Neural crest cell (in vitro differentiated cells): Measurements from ENCODE around the gene ZCCHC7. TPM values are rescaled to one million over a fixed set of nuclear protein-coding genes. Genes with fewer than 3 reads are reported as not detected.

Experiments used
- DNase-seq: peaks from one replicate; pipeline ENCODE4 v3.0.0; 2021; ENCODE audit warnings: low read depth, mixed read lengths, low spot score
- H3K27ac Mint-ChIP-seq: one replicate; pipeline ENCODE4 v1.8.0; 2021; ENCODE audit warnings: mild to moderate bottlenecking, mixed read lengths; ENCODE audit not compliant: unreplicated experiment
- H3K27me3 Mint-ChIP-seq: 2 replicates; pipeline ENCODE4 v1.8.0; 2021; ENCODE audit warnings: low read depth, mild to moderate bottlenecking, mixed read lengths
- H3K36me3 Mint-ChIP-seq: 2 replicates; pipeline ENCODE4 v1.8.0; 2021; ENCODE audit warnings: low read depth, mild to moderate bottlenecking, mixed read lengths
- H3K4me1 Mint-ChIP-seq: 2 replicates; pipeline ENCODE4 v1.8.0; 2021; ENCODE audit warnings: mixed read lengths
- H3K4me3 Mint-ChIP-seq: one replicate; pipeline ENCODE4 v1.8.0; 2021; ENCODE audit warnings: mild to moderate bottlenecking, mixed read lengths
- H3K9me3 Mint-ChIP-seq: 2 replicates; pipeline ENCODE4 v1.8.0; 2021; ENCODE audit warnings: mixed read lengths
- total RNA-seq: library from RNA; stranded (reverse); gene quantifications from 2 replicates; pipeline ENCODE4 v1.2.1, GENCODE V29; 2021
- TF ChIP-seq, protein P1 (sequence below): fragments of 200-600 bp; sonication (generic); conservative IDR thresholded peaks from 2 replicates; pipeline ENCODE4 v1.5.0; 2021; ENCODE audit warnings: antibody characterized with exemption, mild to moderate bottlenecking

Gene ZCCHC7
- total RNA-seq, 1 donor from 2014 or later = 21.6 TPM

DNA sequence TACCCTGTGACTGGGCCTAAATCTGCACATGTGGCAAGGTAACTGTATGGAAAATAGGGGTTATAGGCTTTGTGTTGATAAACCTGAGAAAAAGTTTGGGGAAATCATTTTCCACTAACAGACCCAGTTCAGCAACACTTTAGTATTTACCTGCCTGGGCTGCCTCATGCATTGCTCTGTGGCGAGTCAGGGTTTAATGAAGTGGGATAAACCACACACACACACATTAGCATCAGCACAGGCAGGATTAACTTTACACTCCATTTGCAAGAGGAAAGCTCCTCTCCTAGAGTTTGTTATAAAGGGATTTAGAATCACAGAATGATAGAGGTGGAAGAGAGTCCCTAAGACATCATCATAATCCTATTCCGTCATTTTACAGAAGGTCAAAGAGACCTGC, 20.0 kb upstream of the ZCCHC7 start:
- Mint-ChIP-seq H3K36me3 (no peaks in the 10 kb centered on the region), H3K27me3 (no peaks in the 10 kb centered on the region), H3K9me3 (no peaks in the 10 kb centered on the region), H3K4me1 (no peaks in the 10 kb centered on the region), H3K4me3 (no peak overlapping the region), H3K27ac (no peak overlapping the region)
- DNase-seq = no peak
- TF ChIP-seq, protein P1, sequence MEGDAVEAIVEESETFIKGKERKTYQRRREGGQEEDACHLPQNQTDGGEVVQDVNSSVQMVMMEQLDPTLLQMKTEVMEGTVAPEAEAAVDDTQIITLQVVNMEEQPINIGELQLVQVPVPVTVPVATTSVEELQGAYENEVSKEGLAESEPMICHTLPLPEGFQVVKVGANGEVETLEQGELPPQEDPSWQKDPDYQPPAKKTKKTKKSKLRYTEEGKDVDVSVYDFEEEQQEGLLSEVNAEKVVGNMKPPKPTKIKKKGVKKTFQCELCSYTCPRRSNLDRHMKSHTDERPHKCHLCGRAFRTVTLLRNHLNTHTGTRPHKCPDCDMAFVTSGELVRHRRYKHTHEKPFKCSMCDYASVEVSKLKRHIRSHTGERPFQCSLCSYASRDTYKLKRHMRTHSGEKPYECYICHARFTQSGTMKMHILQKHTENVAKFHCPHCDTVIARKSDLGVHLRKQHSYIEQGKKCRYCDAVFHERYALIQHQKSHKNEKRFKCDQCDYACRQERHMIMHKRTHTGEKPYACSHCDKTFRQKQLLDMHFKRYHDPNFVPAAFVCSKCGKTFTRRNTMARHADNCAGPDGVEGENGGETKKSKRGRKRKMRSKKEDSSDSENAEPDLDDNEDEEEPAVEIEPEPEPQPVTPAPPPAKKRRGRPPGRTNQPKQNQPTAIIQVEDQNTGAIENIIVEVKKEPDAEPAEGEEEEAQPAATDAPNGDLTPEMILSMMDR = no peak

DNA sequence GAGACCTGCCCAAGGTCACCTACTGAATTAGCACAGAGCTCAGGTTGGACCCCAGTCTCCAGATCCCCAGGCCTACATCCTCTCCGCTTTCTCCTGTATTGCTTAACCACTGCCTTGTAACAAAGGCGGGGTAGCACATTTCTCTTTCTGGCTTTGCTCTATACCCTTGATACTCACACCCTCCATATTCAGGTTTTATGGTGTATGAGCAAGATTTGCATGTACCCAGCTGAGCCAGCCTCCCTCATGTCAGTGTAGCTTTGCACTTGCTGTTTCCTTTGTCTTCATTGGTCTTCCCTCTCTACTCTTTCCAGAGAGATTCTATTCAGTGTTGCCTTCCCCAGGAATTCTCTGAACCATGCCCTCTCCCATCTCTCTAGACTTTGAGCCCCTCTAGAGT, 19.6 kb upstream of the ZCCHC7 start:
- H3K4me1 Mint-ChIP-seq = no peaks in the 10 kb centered on the region
- H3K27ac Mint-ChIP-seq = no peak overlapping the region
- H3K9me3 Mint-ChIP-seq = no peaks in the 10 kb centered on the region
- no peaks in the 10 kb centered on the region for H3K36me3 Mint-ChIP-seq
- TF ChIP-seq, protein P1 = no peak
- no peak overlapping the region for H3K4me3 Mint-ChIP-seq
- no peaks in the 10 kb centered on the region for H3K27me3 Mint-ChIP-seq
- DNase-seq = no peak

DNA sequence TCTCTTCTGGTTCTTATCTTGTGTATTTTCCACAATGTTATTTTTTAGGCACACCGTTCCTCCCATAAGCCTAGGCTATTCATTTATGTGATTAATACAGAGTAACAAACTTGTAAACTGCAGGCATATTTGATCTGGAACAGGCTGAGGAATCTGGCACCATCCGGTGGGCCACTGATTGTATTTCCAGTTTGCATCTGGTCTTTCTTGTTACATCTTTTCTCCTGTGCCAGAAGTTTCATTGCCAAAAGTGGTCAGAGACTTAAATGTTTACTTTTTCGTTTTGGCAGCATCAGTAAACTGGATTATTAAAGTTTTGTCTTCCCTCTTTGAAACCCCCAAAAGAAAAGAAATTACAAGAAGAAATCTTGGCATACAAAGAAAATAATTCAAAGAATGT, 17.9 kb upstream of the ZCCHC7 start:
- no peaks in the 10 kb centered on the region for H3K4me1 Mint-ChIP-seq
- no peak overlapping the region for H3K4me3 Mint-ChIP-seq
- no peak for DNase-seq
- H3K27me3 Mint-ChIP-seq = no peaks in the 10 kb centered on the region
- TF ChIP-seq, protein P1 = no peak
- H3K27ac Mint-ChIP-seq = no peak overlapping the region
- H3K9me3 Mint-ChIP-seq = no peaks in the 10 kb centered on the region
- no peaks in the 10 kb centered on the region for H3K36me3 Mint-ChIP-seq

DNA sequence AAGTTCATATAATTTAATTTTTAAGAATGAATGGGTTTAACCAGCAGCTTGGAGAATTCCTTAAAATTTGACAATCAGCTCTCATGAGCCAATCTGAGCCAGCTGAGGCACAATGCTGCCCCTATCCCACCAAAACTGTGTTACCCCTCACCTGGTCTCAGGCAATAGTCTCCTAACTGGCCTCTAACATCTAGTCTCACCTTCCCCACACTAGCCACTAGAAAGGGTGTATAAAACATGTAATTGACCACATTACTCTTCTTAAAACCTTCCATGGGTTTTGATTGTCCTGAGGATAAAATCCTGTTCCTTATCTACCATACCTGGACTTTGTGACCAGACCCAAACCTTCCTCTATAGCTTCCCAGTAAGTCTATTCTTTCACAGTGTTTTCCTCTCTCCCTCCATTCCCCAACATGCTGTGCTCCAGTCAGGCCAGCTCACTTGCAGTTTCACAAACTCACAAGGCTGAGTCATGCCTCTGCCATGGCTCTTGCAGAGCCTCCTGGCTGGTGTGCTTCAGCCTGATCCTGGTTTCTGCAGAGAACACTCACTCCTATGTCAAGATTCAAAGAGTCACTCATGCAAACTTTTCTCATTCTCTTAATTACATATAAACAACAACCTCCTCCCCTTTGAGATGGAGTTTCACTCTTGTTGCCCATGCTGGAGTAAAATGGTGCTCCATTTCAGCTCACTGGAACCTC, 16.0 kb upstream of the ZCCHC7 start:
- Mint-ChIP-seq H3K36me3 (peaks cover 6% of the 10 kb centered on the region), H3K27me3 (peaks cover 4% of the 10 kb centered on the region), H3K9me3 (peaks cover 8% of the 10 kb centered on the region), H3K4me3 (no peak overlapping the region), H3K4me1 (no peaks in the 10 kb centered on the region), H3K27ac (no peak overlapping the region)
- TF ChIP-seq, protein P1 = no peak
- DNase-seq = no peak

DNA sequence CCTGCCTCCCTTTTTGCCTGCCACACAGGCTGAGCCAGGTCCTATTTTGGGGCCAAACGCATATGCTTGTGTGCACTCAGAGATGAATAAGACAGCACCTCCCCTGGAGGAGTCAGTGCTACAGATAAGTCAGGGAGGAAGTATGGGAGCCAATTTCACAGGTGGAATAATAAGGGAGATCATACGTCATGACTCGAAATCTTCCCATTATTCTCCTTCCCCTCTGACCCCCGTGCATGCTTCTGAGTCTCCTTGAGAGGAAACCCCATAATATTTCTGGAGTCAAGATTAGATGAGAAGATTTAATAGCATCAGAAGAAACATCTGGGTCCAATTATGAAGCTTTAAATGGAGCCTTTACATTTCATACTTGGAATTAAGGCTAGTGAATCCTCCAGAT, 15.1 kb upstream of the ZCCHC7 start:
- peaks cover 8% of the 10 kb centered on the region for H3K9me3 Mint-ChIP-seq
- no peak overlapping the region for H3K27ac Mint-ChIP-seq
- no peak overlapping the region for H3K4me3 Mint-ChIP-seq
- peaks cover 6% of the 10 kb centered on the region for H3K36me3 Mint-ChIP-seq
- no peak for DNase-seq
- TF ChIP-seq, protein P1 = no peak
- H3K27me3 Mint-ChIP-seq = peaks cover 4% of the 10 kb centered on the region
- no peaks in the 10 kb centered on the region for H3K4me1 Mint-ChIP-seq
